Astrocyte (in vitro differentiated cells and primary cell): ENCODE data around the gene DIAPH3. TPM values are rescaled to one million over a fixed set of nuclear protein-coding genes. Genes with fewer than 3 reads are reported as not detected.

Source experiments
- DNase-seq: peaks from one replicate; pipeline ENCODE4 v3.0.0-alpha.2; 2010; ENCODE audit warnings: low read depth
- FAIRE-seq: peaks from 2 replicates; lab custom pipeline; 2011; peaks lifted over from hg19 to GRCh38; lab: Jason Lieb, UNC
- H2AFZ ChIP-seq: 2 replicates; pipeline ENCODE4 v1.6.0; 2012; ENCODE audit warnings: low read depth, low read length, inconsistent platforms
- H3K27ac ChIP-seq: 2 replicates; pipeline ENCODE4 v1.5.1; 2011; ENCODE audit warnings: low read depth, low read length, inconsistent platforms
- H3K27me3 ChIP-seq: 2 replicates; pipeline ENCODE4 v1.6.0; 2011; ENCODE audit warnings: low read length, inconsistent platforms; ENCODE audit not compliant: insufficient read depth
- H3K36me3 ChIP-seq: 2 replicates; pipeline ENCODE4 v1.5.1; 2011; ENCODE audit warnings: low read length, inconsistent platforms; ENCODE audit not compliant: insufficient read depth
- H3K4me1 ChIP-seq: 2 replicates; pipeline ENCODE4 v1.5.1; 2011; ENCODE audit warnings: low read length, inconsistent platforms; ENCODE audit not compliant: insufficient read depth
- H3K4me2 ChIP-seq: 2 replicates; pipeline ENCODE4 v1.6.0; 2012; ENCODE audit warnings: low read length, inconsistent platforms
- H3K4me3 ChIP-seq: 2 replicates; pipeline ENCODE4 v1.5.1; 2011; ENCODE audit warnings: low read depth, mild to moderate bottlenecking, low read length, inconsistent platforms; ENCODE audit not compliant: insufficient read depth
- H3K79me2 ChIP-seq: 2 replicates; pipeline ENCODE4 v1.6.0; 2012; ENCODE audit warnings: mild to moderate bottlenecking, low read length, inconsistent platforms; ENCODE audit not compliant: insufficient read depth
- H3K9ac ChIP-seq: 2 replicates; pipeline ENCODE4 v1.6.0; 2012; ENCODE audit warnings: mild to moderate bottlenecking, low read length, inconsistent platforms
- H3K9me3 ChIP-seq: 2 replicates; pipeline ENCODE4 v1.5.1; 2012; ENCODE audit warnings: low read depth, mild to moderate bottlenecking, low read length, inconsistent platforms; ENCODE audit not compliant: insufficient read depth
- H4K20me1 ChIP-seq: 2 replicates; pipeline ENCODE4 v1.6.0; 2012; ENCODE audit warnings: low read length, inconsistent platforms; ENCODE audit not compliant: insufficient read depth
- H3K27ac Mint-ChIP-seq: one replicate; pipeline ENCODE4 v1.8.0; 2021; ENCODE audit warnings: mild to moderate bottlenecking, mixed read lengths; ENCODE audit not compliant: unreplicated experiment
- H3K27me3 Mint-ChIP-seq: one replicate; pipeline ENCODE4 v1.8.0; 2021; ENCODE audit warnings: low read depth, mixed read lengths; ENCODE audit not compliant: unreplicated experiment
- H3K36me3 Mint-ChIP-seq: one replicate; pipeline ENCODE4 v1.8.0; 2021; ENCODE audit warnings: low read depth, mixed read lengths; ENCODE audit not compliant: unreplicated experiment
- H3K4me1 Mint-ChIP-seq: one replicate; pipeline ENCODE4 v1.8.0; 2021; ENCODE audit warnings: low read depth, mixed read lengths; ENCODE audit not compliant: unreplicated experiment
- H3K4me3 Mint-ChIP-seq: one replicate; pipeline ENCODE4 v1.8.0; 2021; ENCODE audit warnings: mild to moderate bottlenecking, moderate library complexity, mixed read lengths; ENCODE audit not compliant: unreplicated experiment
- H3K9me3 Mint-ChIP-seq: one replicate; pipeline ENCODE4 v1.8.0; 2021; ENCODE audit warnings: mild to moderate bottlenecking, mixed read lengths; ENCODE audit not compliant: unreplicated experiment
- CTCF ChIP-seq: IDR thresholded peaks from 2 replicates; pipeline ENCODE4 v1.5.1; 2011; ENCODE audit warnings: low read depth, mild to moderate bottlenecking, inconsistent platforms, low read length, moderate library complexity; ENCODE audit not compliant: insufficient read depth
- EZH2 ChIP-seq: IDR thresholded peaks from 2 replicates; pipeline ENCODE4 v1.6.1; 2012; ENCODE audit warnings: mild to moderate bottlenecking, low read length, inconsistent platforms; ENCODE audit not compliant: insufficient read depth
- total RNA-seq: library from RNA; stranded (reverse); gene quantifications from 2 replicates; pipeline ENCODE4 v1.2.1, GENCODE V29; 2021

Gene DIAPH3
- total RNA-seq, 1 donor from 2014 or later = 19.0 TPM

DNA sequence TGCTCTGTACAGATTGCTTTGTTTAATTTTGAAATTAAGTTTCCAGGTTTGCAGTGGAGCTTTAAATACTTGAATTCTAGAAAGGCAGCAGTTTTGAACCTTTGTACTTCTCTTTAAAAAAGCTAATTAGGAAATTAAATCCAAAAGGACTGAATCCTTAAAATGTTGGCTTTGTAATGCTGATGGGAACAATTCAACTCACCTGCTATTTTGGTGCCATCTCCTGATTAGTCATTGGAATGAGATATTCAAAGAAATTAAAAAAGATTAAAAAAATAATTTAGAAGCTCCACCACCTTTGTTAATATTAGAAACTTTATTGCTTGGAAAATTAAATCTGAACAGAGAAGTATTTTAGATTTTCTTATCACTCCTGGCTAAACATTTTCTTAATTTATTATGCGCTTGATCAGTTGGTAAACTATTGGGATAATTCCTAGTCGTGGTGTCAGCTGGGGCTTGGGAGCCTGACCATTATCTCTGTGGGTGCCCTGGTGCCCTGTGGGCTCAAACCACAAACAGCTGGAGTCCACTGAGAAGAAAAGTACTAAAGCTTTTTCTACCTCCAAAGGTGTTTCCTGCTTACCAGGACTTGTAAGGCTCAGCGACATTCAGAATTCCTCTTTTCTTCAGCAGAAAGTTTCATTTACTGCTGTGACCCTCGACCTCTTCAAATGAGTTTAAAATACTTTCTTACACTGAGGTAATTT lies 540.4 kb downstream of the DIAPH3 start:
- Histone ChIP-seq H3K4me3 (no peak overlapping the region), H4K20me1 (no peaks in the 10 kb centered on the region), H3K4me1 (no peaks in the 10 kb centered on the region), H3K27ac (no peak overlapping the region), H3K4me2 (no peak overlapping the region), H2AFZ (no peak overlapping the region), H3K27me3 (no peaks in the 10 kb centered on the region), H3K9me3 (no peaks in the 10 kb centered on the region), H3K79me2 (no peaks in the 10 kb centered on the region), H3K9ac (no peak overlapping the region), H3K36me3 (no peaks in the 10 kb centered on the region)
- no peak for TF ChIP-seq EZH2
- TF ChIP-seq CTCF = no peak
- DNase-seq (no peak), FAIRE-seq (no peak)
- Mint-ChIP-seq H3K4me1 (peaks cover 5% of the 10 kb centered on the region), H3K27ac (no peak overlapping the region), H3K4me3 (no peak overlapping the region), H3K9me3 (peaks cover 11% of the 10 kb centered on the region), H3K27me3 (peaks cover 2% of the 10 kb centered on the region), H3K36me3 (no peaks in the 10 kb centered on the region)

DNA sequence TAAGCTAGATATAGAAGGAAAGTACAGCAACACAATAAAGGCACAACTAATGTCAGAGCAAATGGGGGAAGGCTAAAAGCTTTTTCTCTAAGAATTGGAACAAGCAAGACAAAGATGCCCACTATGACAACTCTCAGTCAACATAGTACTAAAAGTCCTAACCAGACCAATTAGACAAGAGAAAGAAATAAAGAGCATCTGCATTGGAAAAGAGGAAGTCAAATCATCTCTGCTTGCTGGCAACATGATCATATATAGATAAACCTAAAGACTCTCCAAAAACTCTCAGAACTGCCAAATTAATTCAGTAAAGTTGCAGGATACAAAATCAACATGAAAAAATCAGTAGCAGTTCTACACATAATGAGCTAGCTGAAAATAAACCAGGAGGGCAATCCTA lies 542.0 kb downstream of the DIAPH3 start:
- H3K27ac Mint-ChIP-seq = no peak overlapping the region

More for the DNA sequence above, 542.0 kb downstream of the DIAPH3 start:
- DNase-seq (no peak), FAIRE-seq (no peak)
- TF ChIP-seq CTCF = no peak
- no peak for TF ChIP-seq EZH2
- H4K20me1 ChIP-seq = no peaks in the 10 kb centered on the region
- H3K4me3 Mint-ChIP-seq = no peak overlapping the region
- H3K4me3 ChIP-seq = no peak overlapping the region
- no peak overlapping the region for H3K4me2 ChIP-seq
- H3K4me1 Mint-ChIP-seq = peaks cover 5% of the 10 kb centered on the region
- no peak overlapping the region for H3K27ac ChIP-seq
- no peak overlapping the region for H2AFZ ChIP-seq
- no peak overlapping the region for H3K9ac ChIP-seq
- H3K9me3 Mint-ChIP-seq = peaks cover 14% of the 10 kb centered on the region
- H3K27me3 ChIP-seq = no peaks in the 10 kb centered on the region
- no peaks in the 10 kb centered on the region for H3K4me1 ChIP-seq
- no peaks in the 10 kb centered on the region for H3K79me2 ChIP-seq
- no peaks in the 10 kb centered on the region for H3K9me3 ChIP-seq
- no peaks in the 10 kb centered on the region for H3K36me3 Mint-ChIP-seq
- H3K27me3 Mint-ChIP-seq = peaks cover 2% of the 10 kb centered on the region
- no peaks in the 10 kb centered on the region for H3K36me3 ChIP-seq

Other genes starting within 250 kb of the DIAPH3 start
- 9.7 and 10.7 TPM in 2 replicates for gene TDRD3, start 233.3 kb upstream of the DIAPH3 start, total RNA-seq